Spleen (tissue), 11 donors: ENCODE measurements around the gene PIGW. TPM values are rescaled to one million over a fixed set of nuclear protein-coding genes. Genes with fewer than 3 reads are reported as not detected.

Experiments used
- DNase-seq: peaks from one replicate; pipeline ENCODE4 v3.0.0-alpha.2; 2020
- H3K27ac ChIP-seq, 8 donors: fragments of 200-600 bp; sonication (generic) in 7 of 8; 1 replicate in 4 of 8; 2 replicates in 4 of 8; pipeline versions ENCODE4 v1.5.0 to v1.8.0; 2016 to 2021; ENCODE audit warnings: inconsistent platforms in 4 of 8, mild to moderate bottlenecking in 4 of 8, moderate library complexity in 1 of 8
- H3K27me3 ChIP-seq, 7 donors: fragments of 200-600 bp; sonication (generic) in 6 of 7; replicated peaks in 1 of 7; 1 replicate in 4 of 7; 2 replicates in 3 of 7; pipeline versions ENCODE4 v1.5.0 to v1.8.0; 2016 to 2021; ENCODE audit warnings: inconsistent platforms in 3 of 7, mild to moderate bottlenecking in 1 of 7
- H3K36me3 ChIP-seq, 6 donors: fragments of 200-600 bp; sonication (generic) in 5 of 6; 1 replicate in 4 of 6; 2 replicates in 2 of 6; pipeline versions ENCODE4 v1.5.0 to v1.8.0; 2016 to 2021; ENCODE audit warnings: inconsistent platforms in 2 of 6
- H3K4me1 ChIP-seq, 6 donors: fragments of 200-600 bp; sonication (generic) in 5 of 6; 1 replicate in 3 of 6; 2 replicates in 3 of 6; pipeline versions ENCODE4 v1.5.0 to v1.8.0; 2016 to 2021; ENCODE audit warnings: inconsistent platforms in 3 of 6
- H3K4me3 ChIP-seq, 8 donors: fragments of 200-600 bp; sonication (generic) in 7 of 8; 1 replicate in 4 of 8; 2 replicates in 4 of 8; pipeline versions ENCODE4 v1.5.0 to v1.8.0; 2016 to 2021; ENCODE audit warnings: inconsistent platforms in 4 of 8, mild to moderate bottlenecking in 4 of 8, moderate library complexity in 2 of 8
- H3K9me3 ChIP-seq, 8 donors: fragments of 200-600 bp; sonication (generic) in 7 of 8; 1 replicate in 4 of 8; 2 replicates in 4 of 8; pipeline versions ENCODE4 v1.5.0 to v1.8.0; 2016 to 2021; ENCODE audit warnings: inconsistent platforms in 4 of 8
- POLR2A ChIP-seq, 3 donors: fragments of 450-650 bp; IDR thresholded peaks; one replicate each; pipeline ENCODE4 v1.5.1; 2017; ENCODE audit warnings: antibody characterized with exemption in 3 of 3, mild to moderate bottlenecking in 1 of 3
- POLR2AphosphoS5 ChIP-seq, 3 donors: sonication (generic); formaldehyde crosslinking; IDR thresholded peaks; one replicate each; pipeline ENCODE4 v1.5.1; 2017; ENCODE audit warnings: antibody characterized with exemption in 3 of 3
- WGBS, 5 donors: extraction: QIAGEN DNeasy Blood & Tissue Kit in 3 of 5; methylation state at CpG; one replicate each; pipeline versions ENCODE4 v1.1.5 to v1.1.7; 2013 to 2018; 5-methylcytosine and 5-hydroxymethylcytosine counted together
- intact Hi-C: fragments of 100-400 bp; cut with DNase I; formaldehyde crosslinking; loops from one replicate; pipeline ENCODE4 v1.15.0; 2023; ENCODE audit warnings: low total_unique reads
- polyA plus RNA-seq, 3 donors: library from polyadenylated mRNA; stranded (reverse); fragments of 200-250 nt; gene quantifications; one replicate each; pipeline ENCODE4 v1.2.1, GENCODE V29; 2013
- total RNA-seq, 7 donors: library from RNA; depleted of rRNA in 3 of 7; stranded (reverse); fragments of >200 nt in 3 of 7; fragmentation: NEBNext Ultra II Directional in 4 of 7; extraction: Animal tissue kit (Norgen Biotek cat#: 25700) in 4 of 7; gene quantifications; one replicate each; pipeline versions ENCODE4 v1.1.0 to v1.2.1, GENCODE V29; 2016 to 2021
- TF ChIP-seq, protein P1 (sequence below), 11 experiments: fragments of 200-600 bp in 7 of 11; fragments of 450-650 bp in 4 of 11; sonication (generic) in 4 of 11; IDR thresholded peaks in 8 of 11; conservative IDR thresholded peaks in 3 of 11; 1 replicate in 7 of 11; 2 replicates in 4 of 11; pipeline versions ENCODE4 v1.4.0 to v1.8.0; 2016 to 2021; ENCODE audit warnings: antibody characterized with exemption in 11 of 11, inconsistent platforms in 4 of 11, mild to moderate bottlenecking in 1 of 11
- donor health status: healthy with polysubstance abuse.
- donor health status: DM: no; HTN: no; CAD: no; lungs with moderate emphysema.
- donor health status: DM: no; HTN: no; CAD: no.
- donor health status: Bipolar disorder and iron deficiency.
- donor health status: healthy.
- donor health status: DM: no; HTN: no; CAD: no.
- donor health status: DM: yes; HTN: yes; CAD: no.

Gene PIGW
- total and polyA plus RNA-seq, 10 donors: 3.3 to 7.7 (median 5.6) TPM

DNA sequence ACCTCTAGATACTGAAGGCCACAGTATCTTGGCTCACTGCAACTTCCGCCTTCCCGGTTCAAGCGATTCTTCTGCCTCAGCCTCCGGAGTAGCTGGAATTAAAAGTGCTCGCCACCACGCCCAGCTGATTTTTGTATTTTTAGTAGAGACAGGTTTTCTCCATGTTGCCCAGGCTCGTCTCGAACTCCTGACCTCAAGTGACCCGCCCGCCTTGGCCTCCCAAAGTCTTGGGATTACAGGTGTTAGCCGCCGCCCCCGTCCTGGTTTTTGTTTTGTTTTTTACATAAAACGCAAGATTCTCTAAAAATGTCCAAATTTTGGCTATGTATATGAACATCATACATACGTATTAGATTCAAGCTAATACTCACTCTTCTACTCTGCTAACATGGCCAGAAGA lies 8.0 kb downstream of the PIGW start:
- H3K27me3 ChIP-seq: no peaks in the 10 kb centered on the region
- H3K36me3 ChIP-seq: peaks cover 0 to 36% (median 4%) of the 10 kb centered on the region in 6 donors
- TF ChIP-seq POLR2AphosphoS5 (IDR thresholded peaks at IDR 0.05): no peak
- TF ChIP-seq, protein P1, sequence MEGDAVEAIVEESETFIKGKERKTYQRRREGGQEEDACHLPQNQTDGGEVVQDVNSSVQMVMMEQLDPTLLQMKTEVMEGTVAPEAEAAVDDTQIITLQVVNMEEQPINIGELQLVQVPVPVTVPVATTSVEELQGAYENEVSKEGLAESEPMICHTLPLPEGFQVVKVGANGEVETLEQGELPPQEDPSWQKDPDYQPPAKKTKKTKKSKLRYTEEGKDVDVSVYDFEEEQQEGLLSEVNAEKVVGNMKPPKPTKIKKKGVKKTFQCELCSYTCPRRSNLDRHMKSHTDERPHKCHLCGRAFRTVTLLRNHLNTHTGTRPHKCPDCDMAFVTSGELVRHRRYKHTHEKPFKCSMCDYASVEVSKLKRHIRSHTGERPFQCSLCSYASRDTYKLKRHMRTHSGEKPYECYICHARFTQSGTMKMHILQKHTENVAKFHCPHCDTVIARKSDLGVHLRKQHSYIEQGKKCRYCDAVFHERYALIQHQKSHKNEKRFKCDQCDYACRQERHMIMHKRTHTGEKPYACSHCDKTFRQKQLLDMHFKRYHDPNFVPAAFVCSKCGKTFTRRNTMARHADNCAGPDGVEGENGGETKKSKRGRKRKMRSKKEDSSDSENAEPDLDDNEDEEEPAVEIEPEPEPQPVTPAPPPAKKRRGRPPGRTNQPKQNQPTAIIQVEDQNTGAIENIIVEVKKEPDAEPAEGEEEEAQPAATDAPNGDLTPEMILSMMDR (IDR thresholded peaks at IDR 0.05 in 8 of 11, conservative IDR thresholded peaks at IDR 0.05 in 3 of 11): no peak
- TF ChIP-seq POLR2A (IDR thresholded peaks at IDR 0.05): no peak
- intact Hi-C loops: no loop called here
- no peak for DNase-seq
- peaks cover 22 to 37% (median 32%) of the 10 kb centered on the region in 6 donors for H3K4me1 ChIP-seq
- H3K9me3 ChIP-seq: no peaks in the 10 kb centered on the region
- H3K27ac ChIP-seq: no peak overlapping the region
- H3K4me3 ChIP-seq: no peak overlapping the region
- 92 to 97% (median 95%) methylated on average over 14 to 15 of the region's 15 CpGs for WGBS, 5 donors

DNA sequence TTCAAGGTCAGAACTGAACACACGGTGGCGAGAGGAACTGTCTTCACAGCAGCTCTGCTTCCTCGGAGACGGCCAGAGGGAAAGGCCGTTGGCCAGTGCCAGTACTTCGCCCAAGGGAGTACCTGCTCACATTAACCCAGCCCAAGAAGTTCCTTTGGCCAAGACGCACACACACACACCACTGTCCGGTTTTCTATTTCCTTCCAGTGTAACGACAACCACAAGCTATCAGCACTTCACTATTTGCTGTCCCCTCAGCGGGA lies 9.2 kb downstream of the PIGW start:
- peaks cover 34 to 50% (median 45%) of the 10 kb centered on the region in 6 donors for H3K4me1 ChIP-seq
- 0 to 1% (median 0%) methylated on average over 10 of the region's 10 CpGs for WGBS, 5 donors
- peak overlapping the region; percentile 99 to 100 (median 100) for H3K27ac ChIP-seq
- DNase-seq: no peak
- TF ChIP-seq POLR2A (IDR thresholded peaks at IDR 0.05): no peak
- no peak for TF ChIP-seq POLR2AphosphoS5 (IDR thresholded peaks at IDR 0.05)
- TF ChIP-seq, protein P1 (IDR thresholded peaks at IDR 0.05 in 8 of 11, conservative IDR thresholded peaks at IDR 0.05 in 3 of 11): peak in 1 of 11 experiments; percentile 10
- no peaks in the 10 kb centered on the region for H3K9me3 ChIP-seq
- peaks cover 0 to 25% (median 2%) of the 10 kb centered on the region in 6 donors for H3K36me3 ChIP-seq
- intact Hi-C loops: no loop called here
- H3K27me3 ChIP-seq: no peaks in the 10 kb centered on the region
- peak overlapping the region; percentile 73 to 98 (median 94) for H3K4me3 ChIP-seq

DNA sequence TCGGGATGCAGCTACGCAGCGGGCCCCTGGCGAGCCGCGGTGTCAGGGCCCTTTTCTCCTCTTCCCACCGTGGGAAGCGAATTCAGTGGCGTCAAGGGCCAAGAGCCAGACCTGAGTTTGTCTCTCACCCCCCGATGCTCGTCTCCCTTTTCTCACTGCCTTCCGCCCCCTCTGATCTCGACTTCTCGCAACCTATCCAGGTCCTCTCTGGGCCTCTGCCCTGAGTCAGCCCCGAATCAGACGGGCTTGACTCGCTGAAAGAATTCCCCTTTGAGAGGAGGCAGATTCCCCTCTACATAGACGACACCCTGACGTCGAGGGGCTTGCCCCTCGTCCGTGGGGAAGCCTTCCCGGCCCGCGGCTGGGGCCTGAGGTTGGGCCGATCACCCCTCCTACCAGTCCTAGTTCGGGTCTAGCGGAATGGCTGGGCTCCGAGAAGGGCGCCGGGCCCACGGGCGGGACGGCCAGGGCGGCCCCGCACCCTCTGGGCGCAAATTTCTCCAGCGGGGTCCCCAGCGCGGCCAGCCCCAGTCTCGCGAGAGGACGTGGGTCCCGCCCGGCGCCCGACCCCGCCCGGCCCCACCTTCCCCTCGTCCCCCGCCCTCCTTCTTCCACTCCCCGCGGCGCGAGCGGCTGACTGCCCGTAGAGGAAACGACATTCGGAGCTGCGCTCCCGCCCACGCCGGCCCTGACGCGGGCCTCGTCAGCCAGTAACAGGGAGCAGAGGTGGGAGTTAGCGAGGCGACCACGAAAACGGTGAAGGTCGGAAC lies 9.7 kb downstream of the PIGW start, which contains the start of gene GGNBP2:
Gene GGNBP2 (plus strand): TSS at position 613 of the 770 bp plus-strand sequence. CDS start 806 bp downstream, outside the sequence.
- H3K36me3 ChIP-seq: peaks cover 0 to 20% (median 0%) of the 10 kb centered on the region in 6 donors
- 0 to 1% (median 0%) methylated on average over 51 to 71 of the region's 71 CpGs for WGBS, 5 donors
- H3K9me3 ChIP-seq: no peaks in the 10 kb centered on the region
- peak within 1 kb of the TSS; percentile 99 to 100 (median 100) for H3K27ac ChIP-seq
- H3K27me3 ChIP-seq: no peaks in the 10 kb centered on the region
- peak within 1 kb of the TSS; percentile 73 to 98 (median 94) for H3K4me3 ChIP-seq
- intact Hi-C loops: no loop called here
- peak; percentile 99 for TF ChIP-seq POLR2AphosphoS5 (IDR thresholded peaks at IDR 0.05)
- TF ChIP-seq, protein P1 (IDR thresholded peaks at IDR 0.05 in 8 of 11, conservative IDR thresholded peaks at IDR 0.05 in 3 of 11): peak in 2 of 11 experiments; percentile 25 to 28
- TF ChIP-seq POLR2A (IDR thresholded peaks at IDR 0.05): peak in 2 of 3 donors; percentile 88 to 94
- DNase-seq: peak; percentile 99
- peaks cover 35 to 55% (median 50%) of the 10 kb centered on the region in 6 donors for H3K4me1 ChIP-seq

DNA sequence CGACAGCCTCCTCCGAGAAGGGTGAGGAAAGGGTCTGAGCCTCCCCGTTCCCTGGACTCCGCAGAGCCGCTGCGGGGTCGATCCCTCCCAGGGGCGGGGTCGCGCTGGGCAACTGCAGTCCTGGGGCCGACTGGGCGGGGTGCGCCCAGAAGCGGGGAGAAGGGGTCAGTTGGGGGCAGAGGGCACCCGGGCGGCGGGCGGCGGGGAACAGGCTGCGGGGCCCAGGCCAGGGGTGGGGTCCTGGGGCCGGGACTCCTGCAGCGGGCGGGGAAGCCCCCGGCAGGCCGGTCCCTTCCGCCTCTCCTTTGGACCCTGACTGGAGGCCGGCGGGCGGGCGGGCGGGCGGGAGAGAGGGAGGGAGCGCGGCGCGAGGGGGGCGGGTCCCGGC lies 10.3 kb downstream of the PIGW start:
- no peaks in the 10 kb centered on the region for H3K27me3 ChIP-seq
- DNase-seq: no peak
- 0% methylated on average over 5 to 38 of the region's 38 CpGs for WGBS, 5 donors

More for the DNA sequence above, 10.3 kb downstream of the PIGW start:
- H3K36me3 ChIP-seq: peaks cover 0 to 21% (median 0%) of the 10 kb centered on the region in 6 donors
- peaks cover 40 to 61% (median 56%) of the 10 kb centered on the region in 6 donors for H3K4me1 ChIP-seq
- no peaks in the 10 kb centered on the region for H3K9me3 ChIP-seq
- peak in 1 of 3 donors; percentile 43 for TF ChIP-seq POLR2A (IDR thresholded peaks at IDR 0.05)
- TF ChIP-seq, protein P1 (IDR thresholded peaks at IDR 0.05 in 8 of 11, conservative IDR thresholded peaks at IDR 0.05 in 3 of 11): no peak
- peak overlapping the region; percentile 99 to 100 (median 100) for H3K27ac ChIP-seq
- intact Hi-C loops: no loop called here
- peak overlapping the region; percentile 73 to 98 (median 94) for H3K4me3 ChIP-seq
